ENCODE measurements around the gene ANKRD44.

ANKRD44 gene

GRCh38 chr2:197121255-197121654, 189.3 kb downstream of the ANKRD44 start:
- no peak for TF ChIP-seq CTCF (IDR thresholded peaks at IDR 0.05; ENCODE audit: borderline replicate concordance, insufficient read depth, low read depth, low read length)
- H3K4me3 ChIP-seq (ENCODE audit: low read depth, low read length): no peak overlapping the region

- no peak overlapping the region for H3K4me3 ChIP-seq (ENCODE audit: low read depth, low read length)
- no peak for TF ChIP-seq CTCF (IDR thresholded peaks at IDR 0.05; ENCODE audit: borderline replicate concordance, insufficient read depth, low read depth, low read length)
Observed at GRCh38 chr2:197116306-197116879, 194.2 kb downstream of the ANKRD44 start.

GRCh38 chr2:197115325-197115724, 195.3 kb downstream of the ANKRD44 start:
- no peak overlapping the region for H3K4me3 ChIP-seq (ENCODE audit: low read depth, low read length)
- TF ChIP-seq CTCF (IDR thresholded peaks at IDR 0.05; ENCODE audit: borderline replicate concordance, insufficient read depth, low read depth, low read length): no peak

- H3K4me3 ChIP-seq (ENCODE audit: low read depth, low read length): no peak overlapping the region
- TF ChIP-seq CTCF (IDR thresholded peaks at IDR 0.05; ENCODE audit: borderline replicate concordance, insufficient read depth, low read depth, low read length): peak; percentile 29; the same call in 1 of the 2 replicates
Observed at GRCh38 chr2:197113275-197113711, 197.3 kb downstream of the ANKRD44 start.

- H3K4me3 ChIP-seq (ENCODE audit: low read depth, low read length): no peak overlapping the region
- TF ChIP-seq CTCF (IDR thresholded peaks at IDR 0.05; ENCODE audit: borderline replicate concordance, insufficient read depth, low read depth, low read length): no peak
Observed at GRCh38 chr2:197109326-197109725, 201.3 kb downstream of the ANKRD44 start.

- TF ChIP-seq CTCF (IDR thresholded peaks at IDR 0.05; ENCODE audit: borderline replicate concordance, insufficient read depth, low read depth, low read length): no peak
- H3K4me3 ChIP-seq (ENCODE audit: low read depth, low read length): no peak overlapping the region
Observed at GRCh38 chr2:197108758-197109157, 201.8 kb downstream of the ANKRD44 start.

All from GM12875 (cell line).